Measurements from ENCODE around the gene ZBTB7B. TPM values are rescaled to one million over a fixed set of nuclear protein-coding genes. Genes with fewer than 3 reads are reported as not detected.

ZBTB7B gene
- 26.3 and 29.4 TPM in 2 replicates for total RNA-seq

DNA sequence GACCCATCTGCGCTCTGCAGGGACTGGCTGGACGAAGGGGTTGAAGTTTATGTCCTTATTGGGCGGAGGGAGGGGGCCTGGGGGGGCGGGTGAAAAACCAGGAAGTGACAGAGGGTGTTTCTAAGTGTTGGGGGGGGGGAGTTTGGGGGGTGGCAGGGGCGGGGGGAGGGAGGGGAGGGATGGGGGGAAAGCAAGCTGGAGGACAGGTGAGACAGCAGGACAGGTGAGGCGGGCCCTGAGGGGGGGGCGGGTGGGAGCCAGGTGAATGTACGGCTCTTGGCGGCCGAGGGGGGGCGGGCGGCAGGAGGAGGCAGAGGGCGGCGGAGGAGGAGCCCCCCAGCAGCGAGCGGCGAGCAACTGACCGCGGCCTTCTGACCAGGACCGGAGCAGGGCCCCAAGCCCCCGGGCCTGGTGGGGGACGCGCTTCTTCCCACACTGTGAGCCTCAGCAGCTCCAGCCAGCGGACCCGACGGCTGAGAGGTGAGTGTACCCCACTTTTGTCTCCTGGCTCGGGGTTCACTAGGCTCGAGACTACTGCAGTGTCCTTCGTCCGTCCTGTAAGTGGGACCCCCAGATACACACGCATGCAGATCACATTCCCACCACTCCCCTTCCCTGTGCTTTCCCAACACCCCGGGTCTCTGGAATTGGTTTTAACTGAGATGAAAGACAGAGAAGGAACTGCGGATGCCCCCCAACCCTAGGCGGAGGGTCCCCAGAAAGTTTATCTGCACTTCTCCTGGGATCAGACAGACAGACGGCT, at the start of gene ZBTB7B:
Gene ZBTB7B (plus strand): TSS at position 339 of the 763 bp plus-strand sequence. CDS start 11,859 bp downstream, outside the sequence.

DNA sequence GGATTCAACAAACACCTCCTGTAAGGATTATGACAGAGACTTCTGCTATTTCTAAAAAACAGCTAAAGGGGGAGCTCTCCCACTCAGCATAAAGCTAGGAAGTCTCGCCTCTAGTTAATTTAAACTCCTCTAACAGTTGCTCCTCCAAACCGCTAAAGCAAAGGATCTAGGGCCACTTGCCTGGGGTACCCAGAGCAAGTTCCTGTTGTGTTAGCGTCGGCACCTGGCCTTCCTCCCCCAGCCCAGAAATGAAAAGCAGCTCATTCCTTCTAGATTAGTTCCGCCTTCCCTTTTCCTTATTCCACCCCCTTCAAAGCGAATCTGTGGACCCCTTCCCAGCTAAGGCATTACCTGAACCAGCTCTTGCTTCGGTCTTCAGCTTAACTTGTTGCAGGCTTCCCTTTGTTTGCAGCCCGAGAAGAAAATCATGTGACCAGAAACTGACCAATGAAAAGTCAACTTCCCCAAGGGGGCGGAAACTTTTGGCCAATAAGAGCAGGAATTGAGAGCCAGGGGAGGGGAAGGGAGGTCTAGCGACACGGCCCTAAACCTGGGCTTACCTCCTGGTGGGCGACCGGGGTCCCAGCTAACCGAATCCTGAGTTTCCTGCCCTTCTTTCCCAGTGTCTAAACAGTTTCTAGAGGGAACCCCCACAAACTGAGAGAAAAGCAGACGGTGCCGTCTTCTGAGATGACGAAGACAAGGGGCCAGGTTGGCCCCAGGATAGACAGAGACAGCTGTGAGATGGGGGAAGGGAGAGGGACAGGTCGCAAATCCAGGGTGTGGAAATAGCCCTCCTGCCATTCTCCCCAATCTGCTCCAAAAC, 46.7 kb upstream of the ZBTB7B start, which contains the start of gene PBXIP1:
Gene PBXIP1 (minus strand): TSS at position 382 of the 826 bp plus-strand sequence. CDS start 2,378 bp downstream, outside the sequence.

DNA sequence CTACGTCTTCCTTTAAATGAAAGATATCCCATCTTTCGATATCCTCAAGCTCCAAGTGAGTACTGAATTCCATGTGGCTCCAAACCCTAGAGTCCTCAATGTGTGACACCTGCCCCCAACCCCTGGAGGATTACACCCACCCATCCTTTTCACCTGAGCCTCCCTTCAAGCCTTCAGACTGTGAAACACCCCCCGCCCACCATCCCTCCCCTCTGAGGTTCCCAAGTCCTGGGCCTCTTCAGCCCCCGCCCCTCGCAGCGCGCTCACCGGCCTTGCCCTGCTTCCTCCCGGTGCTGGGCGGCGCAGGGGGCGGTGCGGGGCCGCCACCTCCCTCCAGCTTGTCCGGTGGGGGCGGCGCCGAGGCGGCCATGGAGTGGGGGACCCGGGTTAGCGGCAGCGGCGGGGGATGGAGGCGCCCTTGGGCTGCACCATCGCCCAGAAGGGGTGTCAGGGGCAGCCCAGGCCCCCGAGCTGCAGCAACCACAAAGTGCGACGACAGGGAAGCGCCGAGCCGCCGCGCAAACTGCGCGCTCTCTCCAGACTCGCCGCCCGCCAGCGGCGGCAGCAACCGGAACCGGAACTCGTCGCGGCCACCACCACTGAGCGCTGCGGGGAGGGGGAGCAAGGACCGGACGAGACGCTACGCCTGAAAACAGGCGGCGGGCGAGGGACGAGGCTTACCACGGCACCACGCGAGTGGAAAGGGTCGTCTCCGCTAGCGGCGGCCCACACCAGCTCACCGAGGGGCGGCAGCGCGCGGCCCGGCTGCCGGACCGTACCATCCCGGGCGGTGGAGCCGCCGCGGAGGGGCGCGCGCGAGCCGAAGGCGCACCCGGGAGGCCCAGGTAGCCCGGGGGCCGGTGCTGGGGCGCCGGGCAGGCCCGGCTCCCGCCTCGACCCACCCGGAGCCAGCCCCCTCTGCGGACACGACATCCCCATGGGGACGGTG, 41.1 kb upstream of the ZBTB7B start, which contains the start of gene PYGO2:
Gene PYGO2 (minus strand): TSS at position 576 of the 949 bp plus-strand sequence. CDS start 206 bp downstream, at position 370.

GRCh38 chr1:154970631-154971340, 31.8 kb upstream of the ZBTB7B start, which contains the start of gene SHC1:
Gene SHC1, minus strand, starts transcription at chr1:154970747. Its CDS starts 221 bp downstream, at chr1:154970526.

GRCh38 chr1:154974102-154974807, 28.3 kb upstream of the ZBTB7B start, which contains the start of gene CKS1B:
Gene CKS1B, plus strand, starts transcription at chr1:154974681. Its CDS starts 65 bp downstream, at chr1:154974746.

DNA sequence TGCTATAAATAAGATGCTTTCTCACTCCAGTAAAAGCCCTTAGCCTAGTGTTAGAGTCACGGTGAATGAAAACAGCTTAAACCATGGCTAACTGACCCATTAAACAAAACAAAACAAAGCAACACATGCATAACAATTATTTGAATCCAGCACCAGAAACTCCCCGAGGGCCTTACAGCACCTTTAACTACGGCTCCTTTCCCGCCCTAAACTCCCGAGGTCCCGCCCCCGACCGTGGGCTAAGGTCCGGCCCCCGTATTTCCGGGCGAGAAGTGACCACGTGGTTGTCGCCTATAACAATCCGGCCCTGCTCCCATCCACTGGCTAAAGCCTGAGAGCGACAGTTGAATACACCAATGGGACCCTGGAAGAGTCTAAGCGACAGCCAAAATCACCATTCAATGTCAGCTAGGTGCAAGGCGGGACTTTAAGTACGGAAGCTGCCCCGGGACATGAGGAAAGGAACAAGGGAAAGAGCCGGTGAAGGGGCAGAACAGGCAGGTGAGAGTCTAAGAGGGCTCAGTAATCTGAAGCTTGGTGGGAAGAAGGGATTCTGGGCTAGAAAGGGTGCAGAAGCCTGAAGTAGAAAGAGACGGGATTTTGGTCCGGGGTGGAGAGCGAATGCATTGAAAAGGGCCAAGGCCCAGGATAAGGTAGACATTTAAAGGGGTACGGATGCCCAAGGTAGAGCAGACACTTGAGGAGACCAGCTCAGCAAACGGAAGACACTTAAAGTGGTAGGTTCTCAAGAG, 19.5 kb upstream of the ZBTB7B start, which contains the start of gene FLAD1:
Gene FLAD1 (plus strand): TSS at position 448 of the 752 bp plus-strand sequence. CDS start 351 bp downstream, outside the sequence.

DNA sequence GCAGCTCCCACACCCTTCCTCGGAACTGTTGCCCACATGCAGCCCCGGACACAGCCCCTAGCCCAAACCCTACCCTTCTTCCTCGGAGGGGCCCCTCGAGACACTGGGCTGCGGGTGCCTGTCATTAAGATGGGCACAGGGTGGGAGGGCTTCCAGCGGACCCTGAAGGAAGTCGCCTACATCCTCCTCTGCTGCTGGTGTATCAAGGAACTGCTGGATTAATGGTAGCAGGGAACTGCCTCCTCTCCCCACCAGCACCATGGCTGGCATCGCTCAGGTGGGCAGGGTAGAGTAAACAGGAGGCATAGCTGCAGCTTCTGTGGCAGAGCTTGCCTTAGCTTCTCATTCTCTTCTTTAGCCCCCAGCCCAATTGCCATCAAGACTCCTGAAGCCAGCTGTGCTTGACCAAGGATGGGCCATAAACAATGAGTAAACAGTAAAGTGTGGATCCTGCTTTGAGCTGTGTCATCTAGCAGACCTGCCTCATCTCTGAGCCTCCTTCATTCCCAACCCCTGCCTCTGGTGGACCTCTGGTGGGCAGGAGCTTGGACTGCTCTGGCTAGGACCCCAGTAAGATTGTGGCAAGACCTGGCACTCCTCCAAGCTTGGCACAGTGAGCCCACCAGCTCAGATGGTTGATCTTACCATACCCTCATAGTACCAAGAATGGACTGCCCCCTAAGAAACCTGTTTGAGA, 8.9 kb upstream of the ZBTB7B start, which contains the start of gene LENEP:
Gene LENEP (plus strand): TSS at position 15 of the 697 bp plus-strand sequence. CDS start 22 bp downstream, at position 37.

GRCh38 chr1:155033524-155033923, 30.9 kb downstream of the ZBTB7B start, which contains the start of the genes DCST1 and DCST2:
Gene DCST1, plus strand, starts transcription at chr1:155033824. Its CDS starts 213 bp downstream, at chr1:155034037.
Gene DCST2, minus strand, starts transcription at chr1:155033781. Its CDS starts 80 bp downstream, at chr1:155033701.

GRCh38 chr1:155050560-155051341, 48.1 kb downstream of the ZBTB7B start, which contains the start of gene ADAM15:
Gene ADAM15, plus strand, starts transcription at chr1:155051316. Its CDS starts 71 bp downstream, at chr1:155051387.

GRCh38 chr1:155063550-155064110, 61.0 kb downstream of the ZBTB7B start, which contains the start of gene EFNA4:
Gene EFNA4, plus strand, starts transcription at chr1:155063740. Its CDS starts 84 bp downstream, at chr1:155063824.

Small RNA genes lying within 50 kb of the gene (small RNA-seq; reads per million reads assigned to genes)
- gene MIR4258: not detected

Other genes starting within 250 kb of the ZBTB7B start
- gene KCNN3, start 132.5 kb upstream of the ZBTB7B start, total RNA-seq: under 0.01 TPM in 2 replicates
- gene PMVK, start 66.1 kb upstream of the ZBTB7B start, total RNA-seq: 5.0 and 6.3 TPM in 2 replicates
- 48.5 and 97.4 TPM in 2 replicates for gene PBXIP1, start 46.7 kb upstream of the ZBTB7B start, total RNA-seq
- gene PYGO2, start 41.0 kb upstream of the ZBTB7B start, total RNA-seq: 21.8 and 22.4 TPM in 2 replicates
- 138 and 239 TPM in 2 replicates for gene SHC1, start 32.1 kb upstream of the ZBTB7B start, total RNA-seq
- 41.0 and 43.2 TPM in 2 replicates for gene CKS1B, start 28.1 kb upstream of the ZBTB7B start, total RNA-seq
- 20.0 and 31.0 TPM in 2 replicates for gene FLAD1, start 19.5 kb upstream of the ZBTB7B start, total RNA-seq
- 3.9 TPM in 1 of 2 replicates, not detected in the other for gene LENEP, start 9.2 kb upstream of the ZBTB7B start, total RNA-seq
- 0.43 and 2.4 TPM in 2 replicates for gene DCST2, start 31.0 kb downstream of the ZBTB7B start, total RNA-seq
- gene DCST1, start 31.0 kb downstream of the ZBTB7B start, total RNA-seq: 0.22 TPM in 1 of 2 replicates, not detected in the other
- gene ADAM15, start 48.5 kb downstream of the ZBTB7B start, total RNA-seq: 110 and 156 TPM in 2 replicates
- gene EFNA4, start 60.9 kb downstream of the ZBTB7B start, total RNA-seq: 7.9 and 10.2 TPM in 2 replicates
- 2.0 and 3.5 TPM in 2 replicates for gene EFNA3, start 76.0 kb downstream of the ZBTB7B start, total RNA-seq
- gene EFNA1, start 125.1 kb downstream of the ZBTB7B start, total RNA-seq: 18.8 and 59.3 TPM in 2 replicates
- gene SLC50A1, start 133.1 kb downstream of the ZBTB7B start, total RNA-seq: 29.8 and 44.9 TPM in 2 replicates
- gene DPM3, start 137.7 kb downstream of the ZBTB7B start, total RNA-seq: 40.8 and 47.1 TPM in 2 replicates
- 98.0 and 123 TPM in 2 replicates for gene KRTCAP2, start 170.5 kb downstream of the ZBTB7B start, total RNA-seq
- 1.5 and 1.6 TPM in 2 replicates for gene TRIM46, start 171.0 kb downstream of the ZBTB7B start, total RNA-seq
- 226 and 607 TPM in 2 replicates for gene THBS3, start 205.1 kb downstream of the ZBTB7B start, total RNA-seq
- 27.9 and 69.6 TPM in 2 replicates for gene MTX1, start 205.9 kb downstream of the ZBTB7B start, total RNA-seq